Stimulated activated CD8-positive, alpha-beta memory T cell treated with anti-CD3 and anti-CD28 coated beads, Interleukin-2, amount 100 ng/mL, for 48 hours (primary cell): ENCODE measurements around the gene TMEM266.

Experiments used
- DNase-seq, 2 donors: peaks; one replicate each; pipeline ENCODE4 v3.0.0-alpha.2; 2020; ENCODE audit warnings: low read depth in 2 of 2

TMEM266 gene

GRCh38 chr15:76181705-76182107, 121.9 kb downstream of the TMEM266 start:
- DNase-seq: no peak

GRCh38 chr15:76183930-76184649, 124.3 kb downstream of the TMEM266 start:
- no peak for DNase-seq

DNA sequence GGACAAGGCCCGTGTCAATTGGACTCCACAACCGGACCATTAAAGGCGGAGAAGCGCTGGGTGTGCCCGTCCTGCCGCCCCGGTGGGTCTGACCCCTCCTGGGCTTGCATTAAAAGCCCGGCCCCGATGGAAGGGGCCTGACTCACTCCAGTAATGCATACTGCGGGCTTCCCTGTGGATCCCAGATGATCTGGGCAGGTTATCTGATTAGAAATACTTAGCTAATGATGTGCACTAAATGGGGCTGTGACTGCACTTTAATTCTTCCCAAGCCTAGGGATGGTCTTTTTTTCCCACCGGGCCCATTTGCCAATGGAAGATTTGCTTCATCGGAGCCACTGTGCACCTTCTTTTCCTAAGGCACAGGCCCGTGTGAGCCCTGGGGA, 124.9 kb downstream of the TMEM266 start:
- no peak for DNase-seq

GRCh38 chr15:76185716-76186115, 125.9 kb downstream of the TMEM266 start:
- DNase-seq: no peak

DNA sequence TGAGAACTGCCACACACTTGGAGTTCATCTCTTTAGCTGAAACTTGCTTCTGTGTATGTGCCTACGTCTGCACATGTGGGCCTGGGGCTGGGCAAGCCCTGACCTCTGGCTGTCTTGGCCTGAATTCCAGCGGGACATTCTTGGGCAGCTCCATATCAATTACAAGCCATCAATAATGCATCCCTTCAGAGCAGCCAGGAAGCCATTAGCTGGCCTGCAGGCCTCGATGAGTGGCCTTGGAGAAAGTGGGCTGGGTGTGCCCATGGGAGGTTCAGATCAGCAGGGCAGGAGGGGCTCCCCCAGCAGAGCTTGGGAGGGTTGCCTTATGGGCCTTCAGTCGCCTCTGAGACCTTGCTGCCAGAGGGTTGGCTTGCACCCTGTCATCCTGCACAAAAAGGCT, 127.4 kb downstream of the TMEM266 start:
- no peak for DNase-seq

DNA sequence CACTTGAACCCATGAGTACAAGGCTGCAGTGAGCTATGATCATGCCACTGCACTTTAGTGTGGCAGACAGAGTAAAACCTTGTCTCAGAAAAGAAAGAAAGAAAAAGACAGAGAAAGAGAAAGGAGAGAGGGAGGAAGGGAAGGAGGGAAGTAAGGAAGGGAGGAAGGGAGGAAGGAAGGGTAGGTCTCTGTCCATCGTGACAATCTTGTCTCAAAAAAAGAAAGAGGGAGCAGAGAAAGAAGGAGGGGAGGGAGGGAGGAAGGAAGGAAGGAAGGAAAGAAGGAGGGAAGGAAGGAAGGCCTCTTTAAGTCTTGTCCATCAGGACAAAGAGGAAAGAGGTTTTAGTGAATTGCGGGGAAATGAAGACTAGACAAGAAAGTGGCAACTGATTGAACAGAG, 129.3 kb downstream of the TMEM266 start:
- no peak for DNase-seq

GRCh38 chr15:76190070-76190564, 130.3 kb downstream of the TMEM266 start:
- no peak for DNase-seq

GRCh38 chr15:76190751-76191538, 131.2 kb downstream of the TMEM266 start:
- peak; percentile 73 for DNase-seq

- no peak for DNase-seq
Measured at GRCh38 chr15:76191539-76192244, 131.9 kb downstream of the TMEM266 start.

GRCh38 chr15:76192715-76193114, 132.9 kb downstream of the TMEM266 start:
- DNase-seq: no peak

GRCh38 chr15:76193934-76194333, 134.1 kb downstream of the TMEM266 start:
- no peak for DNase-seq

- no peak for DNase-seq
Measured at GRCh38 chr15:76195506-76196268, 135.9 kb downstream of the TMEM266 start.

DNA sequence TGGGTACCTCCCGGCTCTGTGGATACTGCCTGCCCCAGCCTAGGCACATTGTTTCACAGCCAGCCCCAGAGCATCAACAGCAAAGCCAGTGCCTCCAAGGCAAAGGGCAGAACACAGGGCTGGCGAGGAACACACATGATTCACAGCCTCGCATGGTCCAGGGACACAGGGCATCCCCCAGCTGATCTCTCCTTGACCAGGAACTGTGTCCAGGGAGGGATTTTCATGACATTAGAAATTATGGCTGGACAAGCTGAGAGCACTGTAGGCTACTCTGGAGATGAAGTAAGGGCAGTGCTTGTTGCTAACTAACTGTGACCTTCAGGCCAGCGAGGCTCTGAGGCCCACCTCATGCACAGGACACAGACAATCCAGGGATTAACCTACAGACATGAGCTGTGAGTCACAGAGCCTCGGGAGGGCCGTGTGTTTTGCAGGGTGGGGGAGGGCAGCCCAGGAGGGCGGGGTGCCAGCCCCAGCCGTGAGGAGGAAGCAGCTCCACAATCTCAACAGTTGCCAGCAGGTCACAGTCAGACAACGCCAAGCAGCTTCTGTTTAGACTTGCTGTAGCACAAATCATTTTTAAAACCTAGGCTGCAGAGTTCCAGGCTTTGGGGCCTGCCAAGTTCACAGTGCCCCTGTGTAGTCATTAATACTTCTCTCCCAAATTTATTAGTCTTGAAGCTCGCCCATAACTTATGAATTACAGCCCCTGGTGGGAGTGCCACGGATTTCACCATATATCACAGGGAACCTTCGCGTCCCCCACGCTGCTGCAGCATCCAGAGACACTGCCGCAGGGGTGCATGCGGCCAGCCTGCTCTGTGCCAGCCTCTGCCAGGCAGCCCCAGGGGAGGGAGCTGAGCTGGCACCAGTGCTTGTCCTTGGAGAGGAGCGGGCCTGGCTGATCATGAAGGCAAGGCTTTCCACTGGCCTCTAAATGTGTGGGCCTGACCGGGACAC, 136.8 kb downstream of the TMEM266 start:
- no peak for DNase-seq

DNA sequence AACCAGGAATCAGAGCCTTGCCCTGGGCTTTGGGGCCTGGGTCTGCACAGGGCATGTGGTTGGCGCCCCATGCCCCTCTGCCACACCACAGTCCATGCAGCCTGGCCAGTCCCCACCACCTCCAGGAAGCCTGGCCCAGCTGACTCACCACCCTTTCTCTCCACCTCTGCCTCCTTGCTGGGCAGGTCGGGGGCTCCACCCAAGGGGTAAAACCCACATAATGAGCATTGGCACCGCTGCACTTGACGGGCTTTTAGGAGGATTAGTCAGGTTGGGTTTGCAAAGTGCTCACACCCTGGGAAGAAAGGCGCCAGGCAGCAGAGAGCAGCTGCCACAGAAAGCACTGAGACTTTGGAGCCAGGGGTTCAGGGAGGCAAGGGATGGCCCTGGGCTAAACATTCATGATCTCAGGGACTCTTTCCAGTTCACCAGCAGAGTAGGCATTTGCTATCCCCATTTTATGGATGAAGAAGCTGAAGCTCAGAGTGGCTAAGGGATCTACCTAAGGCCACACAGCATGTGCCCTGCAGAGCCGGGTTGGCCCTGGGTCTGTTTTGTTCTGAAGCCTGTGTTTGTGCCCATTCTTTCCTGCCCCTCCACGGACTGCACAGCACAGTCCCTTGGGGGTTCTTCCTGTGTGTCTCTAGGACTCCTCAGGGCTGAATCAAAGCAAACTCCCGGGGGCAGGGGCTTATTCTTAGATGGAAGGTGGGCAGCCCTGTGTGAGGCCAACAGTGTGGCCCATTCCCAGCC, 138.1 kb downstream of the TMEM266 start:
- no peak for DNase-seq

- DNase-seq: no peak
Measured at GRCh38 chr15:76198456-76199105, 138.8 kb downstream of the TMEM266 start.

DNA sequence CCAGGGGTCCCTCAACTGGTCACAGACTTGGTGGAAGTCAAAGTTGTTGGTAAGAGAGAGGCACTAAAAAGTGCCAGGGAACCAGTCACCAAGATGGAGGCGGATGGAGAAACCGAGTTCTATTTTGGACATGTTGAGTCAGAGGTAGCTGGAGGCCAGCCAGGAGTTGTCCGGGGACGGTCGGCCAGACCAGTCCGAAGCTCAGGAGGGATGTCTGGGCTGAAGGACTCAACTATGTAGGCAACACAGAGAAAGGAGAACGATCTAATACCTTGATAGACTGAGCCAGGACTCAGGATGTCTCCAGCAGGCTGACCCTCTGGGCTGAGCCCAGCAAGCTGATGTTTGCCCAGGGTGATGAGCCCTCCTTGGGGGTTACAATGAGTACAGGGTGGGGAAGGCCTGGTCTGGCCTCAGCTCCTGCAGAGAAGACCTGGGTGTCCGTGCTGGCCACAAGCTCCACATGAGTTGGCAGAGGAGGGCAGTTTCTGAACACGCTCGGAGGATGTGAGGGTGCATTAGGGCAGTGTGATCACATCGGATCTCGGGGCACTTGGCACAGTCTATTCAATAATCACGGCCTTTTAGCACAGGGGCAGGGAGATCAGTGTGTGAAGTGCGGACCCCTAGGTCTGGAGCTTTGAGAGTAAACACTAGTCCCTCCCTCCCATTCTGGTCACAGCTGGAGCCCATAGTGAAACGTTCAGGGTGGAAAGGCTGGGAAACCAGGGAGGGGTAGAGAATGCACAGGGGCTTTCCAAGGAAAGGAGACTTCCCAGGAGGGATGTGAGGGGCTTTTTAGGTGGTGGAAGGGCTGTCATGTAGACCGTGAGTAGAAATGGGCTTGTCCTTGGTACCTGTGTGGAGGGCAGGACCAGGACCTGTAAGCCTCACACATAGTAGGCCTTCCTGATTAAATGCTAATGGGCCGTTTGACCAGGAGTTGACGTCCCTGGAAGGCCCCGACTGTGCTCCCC, 139.6 kb downstream of the TMEM266 start:
- no peak for DNase-seq

DNA sequence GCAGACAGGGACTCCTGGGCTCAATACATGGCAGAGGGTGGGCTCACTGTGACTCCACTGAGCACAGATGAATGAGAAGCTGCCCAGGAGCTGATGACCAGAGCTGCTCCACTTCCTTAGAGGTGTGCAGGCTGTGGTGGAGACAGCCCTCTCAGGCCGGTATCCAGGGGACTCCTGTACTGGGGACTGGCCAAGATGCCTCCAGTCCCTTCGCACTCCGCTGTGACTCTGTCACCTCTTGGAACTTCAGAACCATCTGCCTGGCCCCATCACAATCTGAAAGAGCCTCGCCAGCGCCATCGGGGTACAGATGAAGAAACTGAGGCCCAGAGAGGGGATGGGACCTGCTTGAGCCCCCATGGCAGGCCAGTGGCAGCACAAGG, 140.3 kb downstream of the TMEM266 start:
- no peak for DNase-seq

DNA sequence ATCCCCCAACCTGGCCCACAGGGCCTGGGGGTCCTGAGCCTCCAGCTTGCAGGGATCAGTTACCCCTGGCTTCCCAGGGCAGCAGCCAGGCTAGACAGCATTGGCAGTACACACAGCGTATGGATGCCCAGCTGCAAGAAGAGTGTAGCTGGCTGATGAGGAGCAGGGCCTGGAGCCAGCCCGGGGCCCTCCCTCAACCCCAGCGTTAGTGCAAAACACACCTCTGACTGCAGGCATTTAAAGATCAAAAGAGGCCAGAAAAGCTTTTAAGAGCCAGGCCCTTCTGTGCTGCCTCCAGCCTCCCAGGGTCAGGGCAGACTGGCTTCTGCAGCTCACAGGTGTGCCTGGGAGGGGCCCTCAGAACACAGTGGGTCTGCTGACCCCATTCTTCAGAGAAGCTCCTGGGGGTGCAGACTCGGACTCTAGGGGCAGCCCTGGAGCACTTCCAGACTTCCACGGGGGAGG, 140.9 kb downstream of the TMEM266 start:
- DNase-seq: no peak
